Prostate gland (tissue), 2 donors: ENCODE data around the gene MRPS21. TPM values are rescaled to one million over a fixed set of nuclear protein-coding genes. Genes with fewer than 3 reads are reported as not detected.

ENCODE experiments used
- DNase-seq: peaks from one replicate; pipeline ENCODE4 v3.0.0-alpha.2; 2019; ENCODE audit warnings: low spot score
- H3K27ac ChIP-seq, 2 donors: fragments of 200-600 bp; sonication (generic); 2 replicates each; pipeline ENCODE4 v1.5.1; 2017 to 2019
- H3K27me3 ChIP-seq: fragments of 200-600 bp; sonication (generic); replicated peaks from 2 replicates; pipeline ENCODE4 v1.5.1; 2019; ENCODE audit not compliant: insufficient read depth
- H3K36me3 ChIP-seq, 2 donors: fragments of 200-600 bp; sonication (generic); 1 replicate in 1 of 2; 2 replicates in 1 of 2; pipeline versions ENCODE4 v1.5.1 to v1.8.1; 2017 to 2019
- H3K4me1 ChIP-seq: fragments of 200-600 bp; sonication (generic); replicated peaks from 2 replicates; pipeline ENCODE4 v1.5.1; 2019
- H3K4me3 ChIP-seq, 2 donors: fragments of 200-600 bp; sonication (generic); 2 replicates each; pipeline ENCODE4 v1.5.1; 2017 to 2019
- H3K9me3 ChIP-seq: fragments of 200-600 bp; sonication (generic); 2 replicates; pipeline ENCODE4 v1.5.1; 2017
- CTCF ChIP-seq, 4 experiments: fragments of 200-600 bp in 2 of 4; fragments of 450-650 bp in 2 of 4; sonication (generic) in 2 of 4; IDR thresholded peaks; 1 replicate in 3 of 4; 2 replicates in 1 of 4; pipeline ENCODE4 v1.5.1; 2016 to 2019; ENCODE audit warnings: antibody characterized with exemption in 4 of 4, mild to moderate bottlenecking in 2 of 4, moderate library complexity in 2 of 4
- POLR2A ChIP-seq: fragments of 450-650 bp; IDR thresholded peaks from one replicate; pipeline ENCODE4 v1.6.1; 2016; ENCODE audit warnings: antibody characterized with exemption, mild to moderate bottlenecking
- POLR2AphosphoS5 ChIP-seq: sonication (generic); formaldehyde crosslinking; IDR thresholded peaks from one replicate; pipeline ENCODE4 v1.6.1; 2017; ENCODE audit warnings: antibody characterized with exemption
- WGBS: methylation state at CpG from one replicate; pipeline ENCODE4 v1.1.5; 2018; 5-methylcytosine and 5-hydroxymethylcytosine counted together
- intact Hi-C: fragments of 100-400 bp; cut with DNase I; formaldehyde crosslinking; loops from one replicate; pipeline ENCODE4 v1.14.2; 2022
- total RNA-seq, 2 donors: library from RNA; depleted of rRNA; stranded (reverse); fragments of >200 nt; gene quantifications; one replicate each; pipeline ENCODE4 v1.1.0, GENCODE V29; 2016

Gene MRPS21
- total RNA-seq = 10 to 100 TPM; 40.1 to 49.0 TPM

GRCh38 chr1:150293433-150294253 is at the start of gene MRPS21:
Gene MRPS21, plus strand, starts transcription at chr1:150293861. Its CDS starts 506 bp downstream, at chr1:150294367.
- intact Hi-C loops = no loop called here
- TF ChIP-seq POLR2A (peak; percentile 46), POLR2AphosphoS5 (peak; percentile 90), CTCF (IDR thresholded peaks at IDR 0.05) (peak in 1 of 4 experiments; percentile 20)
- 6% methylated on average over 43 of the region's 43 CpGs for WGBS

DNA sequence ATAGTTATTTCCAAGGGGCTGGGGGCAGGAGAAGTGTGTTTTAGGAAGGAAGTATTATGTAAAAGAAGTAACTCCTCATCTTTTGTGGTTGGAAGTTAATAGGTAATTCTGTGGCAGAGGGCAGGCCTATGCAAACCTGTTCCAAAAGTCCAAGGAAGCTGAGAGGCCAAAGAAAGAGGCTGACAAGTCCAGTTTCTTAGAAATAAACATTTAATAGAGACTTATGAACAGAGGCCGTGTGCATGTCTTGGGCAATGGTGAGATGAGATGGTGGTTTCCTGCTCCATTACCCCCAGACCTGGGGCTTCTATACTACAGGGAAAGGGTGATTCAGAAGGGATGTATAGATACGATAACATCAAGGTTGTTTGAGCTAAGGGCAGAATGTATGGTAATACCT is 43.7 kb upstream of the MRPS21 start:
- Histone ChIP-seq H3K27ac (no peak overlapping the region), H3K9me3 (no peaks in the 10 kb centered on the region), H3K4me3 (no peak overlapping the region), H3K36me3 (no peaks in the 10 kb centered on the region), H3K4me1 (no peaks in the 10 kb centered on the region), H3K27me3 (no peaks in the 10 kb centered on the region)
- 74% methylated on average over 2 of the region's 2 CpGs for WGBS
- TF ChIP-seq CTCF (IDR thresholded peaks at IDR 0.05) (no peak), POLR2AphosphoS5 (no peak), POLR2A (no peak)
- intact Hi-C loops = no loop called here
- DNase-seq = no peak

More at GRCh38 chr1:150293433-150294253, at the start of gene MRPS21:
- H3K27ac ChIP-seq = peak within 1 kb of the TSS; percentile 55 to 77
- DNase-seq = peak; percentile 80
- H3K9me3 ChIP-seq = no peaks in the 10 kb centered on the region
- no peaks in the 10 kb centered on the region for H3K4me1 ChIP-seq
- H3K4me3 ChIP-seq = peak within 1 kb of the TSS; percentile 51 to 60
- H3K36me3 ChIP-seq = no peaks in the 10 kb centered on the region
- H3K27me3 ChIP-seq = no peaks in the 10 kb centered on the region

GRCh38 chr1:150256198-150256553 is 37.5 kb upstream of the MRPS21 start:
- no peaks in the 10 kb centered on the region for H3K9me3 ChIP-seq
- no peak overlapping the region for H3K4me3 ChIP-seq
- TF ChIP-seq CTCF (IDR thresholded peaks at IDR 0.05) (no peak), POLR2AphosphoS5 (no peak), POLR2A (no peak)
- no peak for DNase-seq
- no peaks in the 10 kb centered on the region for H3K36me3 ChIP-seq
- intact Hi-C loops = loop anchor here (1.0 kb wide), 1 partner anchor 24 kb away; no protein-coding TSS in a partner anchor
- WGBS = 8% methylated on average over 1 of the region's 1 CpG
- H3K27ac ChIP-seq = peak overlapping the region; percentile 33 to 64
- H3K27me3 ChIP-seq = peaks cover 3% of the 10 kb centered on the region
- H3K4me1 ChIP-seq = peaks cover 4% of the 10 kb centered on the region

GRCh38 chr1:150256554-150257341 is 36.9 kb upstream of the MRPS21 start:
- TF ChIP-seq CTCF (IDR thresholded peaks at IDR 0.05) (no peak), POLR2A (no peak), POLR2AphosphoS5 (no peak)
- Histone ChIP-seq H3K36me3 (no peaks in the 10 kb centered on the region), H3K27me3 (peaks cover 3% of the 10 kb centered on the region), H3K4me3 (no peak overlapping the region), H3K27ac (peak overlapping the region; percentile 33 to 64), H3K4me1 (peaks cover 4% of the 10 kb centered on the region), H3K9me3 (no peaks in the 10 kb centered on the region)
- WGBS = 33% methylated on average over 14 of the region's 14 CpGs
- DNase-seq = no peak
- intact Hi-C loops = loop anchor here (1.0 kb wide), 1 partner anchor 24 kb away; no protein-coding TSS in a partner anchor
